Fibroblast of lung (primary cell): Measurements from ENCODE around the gene RNF39. TPM values are rescaled to one million over a fixed set of nuclear protein-coding genes. Genes with fewer than 3 reads are reported as not detected.

Experiments used
- DNase-seq, 2 donors: peaks; one replicate each; pipeline versions ENCODE4 v3.0.0 to v3.0.0-alpha.2; 2010; ENCODE audit warnings: low read depth in 2 of 2
- H2AFZ ChIP-seq: 2 replicates; pipeline ENCODE4 v1.5.1; 2012; ENCODE audit warnings: low read length, control low read depth, inconsistent platforms
- H3K27ac ChIP-seq: 2 replicates; pipeline ENCODE4 v1.5.1; 2011; ENCODE audit warnings: low read length, control low read depth; ENCODE audit not compliant: insufficient read depth
- H3K27me3 ChIP-seq: 2 replicates; pipeline ENCODE4 v1.5.1; 2011; ENCODE audit warnings: mild to moderate bottlenecking, low read length; ENCODE audit not compliant: control insufficient read depth, insufficient read depth
- H3K36me3 ChIP-seq: 2 replicates; pipeline ENCODE4 v1.5.1; 2011; ENCODE audit warnings: low read length; ENCODE audit not compliant: control insufficient read depth, insufficient read depth
- H3K4me1 ChIP-seq: 2 replicates; pipeline ENCODE4 v1.5.1; 2011; ENCODE audit warnings: low read length; ENCODE audit not compliant: control insufficient read depth, insufficient read depth; ENCODE audit errors: extremely low read depth
- H3K4me2 ChIP-seq: 2 replicates; pipeline ENCODE4 v1.5.1; 2011; ENCODE audit warnings: low read length, control low read depth; ENCODE audit not compliant: insufficient read depth; ENCODE audit errors: extremely low read depth
- H3K4me3 ChIP-seq, 4 experiments: fragments of 200-600 bp in 1 of 4; sonication (generic) in 1 of 4; replicated peaks in 1 of 4; 2 replicates each; pipeline ENCODE4 v1.5.1; 2011 to 2016; ENCODE audit warnings: low read length in 4 of 4, low read depth in 3 of 4, mild to moderate bottlenecking in 3 of 4, control low read depth in 2 of 4, inconsistent platforms in 1 of 4, mixed read lengths in 1 of 4; ENCODE audit not compliant: insufficient read depth in 1 of 4; ENCODE audit errors: control extremely low read depth in 1 of 4
- H3K79me2 ChIP-seq: 2 replicates; pipeline ENCODE4 v1.5.1; 2012; ENCODE audit warnings: mild to moderate bottlenecking, low read length, inconsistent platforms; ENCODE audit not compliant: control insufficient read depth, insufficient read depth
- H3K9ac ChIP-seq: 2 replicates; pipeline ENCODE4 v1.5.1; 2011; ENCODE audit warnings: mild to moderate bottlenecking, low read length, control low read depth; ENCODE audit not compliant: insufficient read depth
- H3K9me3 ChIP-seq: 2 replicates; pipeline ENCODE4 v1.5.1; 2012; ENCODE audit warnings: low read depth, low read length; ENCODE audit not compliant: control insufficient read depth, insufficient read depth
- H4K20me1 ChIP-seq: 2 replicates; pipeline ENCODE4 v1.5.1; 2011; ENCODE audit warnings: low read length; ENCODE audit not compliant: control insufficient read depth, insufficient read depth; ENCODE audit errors: extremely low read depth
- EZH2 ChIP-seq: IDR thresholded peaks from 2 replicates; pipeline ENCODE4 v1.5.1; 2012; ENCODE audit warnings: low read length, control low read depth, mild to moderate bottlenecking; ENCODE audit errors: missing control alignments
- polyA plus RNA-seq, 2 donors: library from polyadenylated mRNA; depleted of rRNA in 1 of 2; stranded (reverse) in 1 of 2; unstranded in 1 of 2; fragments of >200 nt; gene quantifications; 2 replicates each; pipeline ENCODE4 v1.2.1, GENCODE V29; 2011 to 2012; ENCODE audit warnings: missing spikeins in 1 of 2
- total RNA-seq: library from RNA; depleted of rRNA; stranded (reverse); fragments of >200 nt; gene quantifications from 2 replicates; pipeline ENCODE4 v1.2.1, GENCODE V29; 2014
- TF ChIP-seq, protein P1 (sequence below), 2 donors: IDR thresholded peaks in 1 of 2; conservative IDR thresholded peaks in 1 of 2; 1 replicate in 1 of 2; 2 replicates in 1 of 2; pipeline ENCODE4 v1.5.1; 2011 to 2012; ENCODE audit warnings: low read length in 2 of 2, control low read depth in 1 of 2, inconsistent platforms in 1 of 2, low read depth in 1 of 2, mild to moderate bottlenecking in 1 of 2

The RNF39 gene
- total and polyA plus RNA-seq, 2 donors (not counting 1 experiment from before 2014, with no cell fraction given): not detected

DNA sequence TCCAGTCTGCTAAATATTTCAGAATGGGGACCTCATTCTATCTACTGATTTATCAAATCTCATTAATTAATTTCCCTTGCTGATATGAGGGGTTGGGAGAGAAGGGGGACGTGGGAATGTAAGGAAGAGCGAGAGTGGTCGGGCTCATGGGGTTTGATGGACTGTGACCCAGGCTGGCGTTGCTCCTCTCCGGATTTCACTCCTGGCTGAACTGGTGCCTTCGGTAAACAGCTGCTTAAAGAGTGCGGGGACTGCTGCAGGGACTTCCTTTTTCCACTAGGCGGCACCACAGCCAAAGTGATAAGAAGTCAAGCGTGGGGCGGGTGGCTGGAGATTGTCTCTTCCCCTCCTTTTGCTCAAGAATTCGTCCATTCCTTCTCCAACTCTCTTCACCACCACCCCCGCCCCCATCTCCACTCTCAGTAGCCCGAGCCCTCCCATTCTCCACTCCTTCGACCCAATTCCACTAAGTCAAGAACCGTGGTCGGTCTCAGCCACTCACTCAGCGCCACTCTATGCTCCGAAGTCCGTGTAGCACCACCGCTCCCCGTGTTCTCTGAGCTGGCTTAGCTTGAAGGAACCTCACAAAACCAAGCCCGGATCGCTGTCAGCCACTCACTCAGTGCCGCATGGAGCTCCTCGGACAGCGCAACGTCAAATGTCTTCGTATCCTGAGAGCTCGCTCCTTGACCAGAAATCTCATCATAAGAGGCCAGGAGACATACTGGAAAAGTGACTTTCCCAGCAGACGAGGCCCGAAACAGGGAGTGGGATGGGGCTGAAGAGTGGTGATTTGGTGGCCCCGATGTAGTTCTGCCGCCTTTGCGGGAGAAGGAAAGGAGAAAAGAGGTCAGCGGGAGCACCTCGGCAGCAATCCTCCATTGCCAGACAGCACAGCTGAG lies 27.7 kb upstream of the RNF39 start:
- TF ChIP-seq, protein P1, sequence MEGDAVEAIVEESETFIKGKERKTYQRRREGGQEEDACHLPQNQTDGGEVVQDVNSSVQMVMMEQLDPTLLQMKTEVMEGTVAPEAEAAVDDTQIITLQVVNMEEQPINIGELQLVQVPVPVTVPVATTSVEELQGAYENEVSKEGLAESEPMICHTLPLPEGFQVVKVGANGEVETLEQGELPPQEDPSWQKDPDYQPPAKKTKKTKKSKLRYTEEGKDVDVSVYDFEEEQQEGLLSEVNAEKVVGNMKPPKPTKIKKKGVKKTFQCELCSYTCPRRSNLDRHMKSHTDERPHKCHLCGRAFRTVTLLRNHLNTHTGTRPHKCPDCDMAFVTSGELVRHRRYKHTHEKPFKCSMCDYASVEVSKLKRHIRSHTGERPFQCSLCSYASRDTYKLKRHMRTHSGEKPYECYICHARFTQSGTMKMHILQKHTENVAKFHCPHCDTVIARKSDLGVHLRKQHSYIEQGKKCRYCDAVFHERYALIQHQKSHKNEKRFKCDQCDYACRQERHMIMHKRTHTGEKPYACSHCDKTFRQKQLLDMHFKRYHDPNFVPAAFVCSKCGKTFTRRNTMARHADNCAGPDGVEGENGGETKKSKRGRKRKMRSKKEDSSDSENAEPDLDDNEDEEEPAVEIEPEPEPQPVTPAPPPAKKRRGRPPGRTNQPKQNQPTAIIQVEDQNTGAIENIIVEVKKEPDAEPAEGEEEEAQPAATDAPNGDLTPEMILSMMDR (conservative IDR thresholded peaks at IDR 0.05 in 1 of 2, IDR thresholded peaks at IDR 0.05 in 1 of 2; ENCODE audit: low read depth in 1 of 2, low read length in 2 of 2): peak; percentile 90 to 91
- TF ChIP-seq EZH2: peak; percentile 64
- DNase-seq: peak; percentile 71 to 84
- no peaks in the 10 kb centered on the region for H3K36me3 ChIP-seq
- H3K27ac ChIP-seq: no peak overlapping the region
- no peak overlapping the region for H3K9ac ChIP-seq
- peak overlapping the region; percentile 28 to 50 (median 42) for H3K4me3 ChIP-seq
- H3K9me3 ChIP-seq: no peaks in the 10 kb centered on the region
- H3K4me1 ChIP-seq: peaks cover 3% of the 10 kb centered on the region
- no peaks in the 10 kb centered on the region for H4K20me1 ChIP-seq
- H3K4me2 ChIP-seq: peak overlapping the region; percentile 91
- H3K79me2 ChIP-seq: no peaks in the 10 kb centered on the region
- H2AFZ ChIP-seq: peak overlapping the region; percentile 73
- H3K27me3 ChIP-seq: peaks cover 25% of the 10 kb centered on the region

DNA sequence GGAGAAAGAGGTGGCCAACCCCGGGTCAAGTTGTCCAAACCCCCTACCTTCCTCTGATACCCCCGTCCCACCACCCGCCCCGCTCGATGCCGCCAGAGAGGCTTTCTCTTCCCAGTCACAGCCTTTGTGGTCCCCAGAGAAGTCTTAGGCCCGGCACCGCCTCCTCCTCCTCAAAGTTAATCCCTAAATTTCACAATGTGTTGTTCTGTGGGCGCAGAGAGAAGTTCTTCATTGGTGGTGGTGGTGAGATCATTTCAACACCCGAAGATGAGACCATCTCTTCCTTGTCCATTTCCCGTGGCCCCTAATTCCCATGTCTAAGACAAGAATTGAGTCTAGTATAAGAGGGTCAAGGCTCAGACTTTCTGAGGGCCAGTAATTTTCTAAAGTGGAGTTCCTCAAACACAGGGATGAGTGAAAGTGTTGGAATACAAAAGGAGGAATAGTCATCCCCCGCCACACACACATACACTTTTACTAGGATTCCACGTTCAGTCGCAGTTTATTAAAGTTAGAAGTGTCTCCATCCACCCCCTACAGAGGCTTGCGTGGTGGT lies 26.9 kb upstream of the RNF39 start:
- Histone ChIP-seq H4K20me1 (no peaks in the 10 kb centered on the region), H3K36me3 (no peaks in the 10 kb centered on the region), H3K4me2 (peak overlapping the region; percentile 21), H3K9ac (no peak overlapping the region), H3K27ac (no peak overlapping the region), H3K79me2 (no peaks in the 10 kb centered on the region), H3K4me1 (peaks cover 3% of the 10 kb centered on the region), H3K4me3 (peak overlapping the region in 2 of 4 experiments; percentile 26 to 42), H3K9me3 (no peaks in the 10 kb centered on the region), H3K27me3 (peaks cover 30% of the 10 kb centered on the region), H2AFZ (peak overlapping the region; percentile 85)
- TF ChIP-seq, protein P1 (conservative IDR thresholded peaks at IDR 0.05 in 1 of 2, IDR thresholded peaks at IDR 0.05 in 1 of 2; ENCODE audit: low read depth in 1 of 2, low read length in 2 of 2): no peak
- TF ChIP-seq EZH2: no peak
- DNase-seq: peak in 1 of 2 donors; percentile 21
